GM19438 (cell line): ENCODE measurements around the gene NR2F1-AS1.

Experiments used
- ATAC-seq: cut with Tn5 transposase; IDR thresholded peaks from one replicate; pipeline ENCODE4 v1.9.1; 2021; ENCODE audit warnings: low read depth; ENCODE audit not compliant: unreplicated experiment

The NR2F1-AS1 gene

GRCh38 chr5:93603793-93604643 is 23.0 kb upstream of the NR2F1-AS1 start:
- no peak for ATAC-seq

- ATAC-seq = no peak
Measured at GRCh38 chr5:93603078-93603792, 22.2 kb upstream of the NR2F1-AS1 start.

GRCh38 chr5:93602241-93603077 is 21.4 kb upstream of the NR2F1-AS1 start:
- ATAC-seq = no peak

GRCh38 chr5:93601802-93602155 is 20.8 kb upstream of the NR2F1-AS1 start:
- ATAC-seq = no peak

GRCh38 chr5:93601071-93601801 is 20.2 kb upstream of the NR2F1-AS1 start:
- no peak for ATAC-seq

- no peak for ATAC-seq
Measured at GRCh38 chr5:93600409-93601070, 19.5 kb upstream of the NR2F1-AS1 start.

GRCh38 chr5:93599399-93600120 is 18.5 kb upstream of the NR2F1-AS1 start:
- ATAC-seq = no peak

- no peak for ATAC-seq
Measured at GRCh38 chr5:93599001-93599379, 18.0 kb upstream of the NR2F1-AS1 start.

GRCh38 chr5:93598091-93599000 is 17.3 kb upstream of the NR2F1-AS1 start:
- ATAC-seq = no peak

GRCh38 chr5:93596676-93597490 is 15.9 kb upstream of the NR2F1-AS1 start:
- no peak for ATAC-seq

- no peak for ATAC-seq
Measured at GRCh38 chr5:93596310-93596675, 15.3 kb upstream of the NR2F1-AS1 start.

- no peak for ATAC-seq
Measured at GRCh38 chr5:93595420-93596147, 14.6 kb upstream of the NR2F1-AS1 start.

- ATAC-seq = no peak
Measured at GRCh38 chr5:93594591-93595419, 13.8 kb upstream of the NR2F1-AS1 start.

- no peak for ATAC-seq
Measured at GRCh38 chr5:93593476-93594131, 12.6 kb upstream of the NR2F1-AS1 start.

GRCh38 chr5:93592883-93593282 is 11.9 kb upstream of the NR2F1-AS1 start:
- no peak for ATAC-seq
